HG03196 (cell line): ENCODE measurements around the gene GZMM.
"Not testable (repeated sequence)": the region's sequence is repeated elsewhere in the genome, so short reads cannot be mapped to it uniquely, and the experiment has no call there.

Experiments used
- ATAC-seq: cut with Tn5 transposase; IDR thresholded peaks from one replicate; pipeline ENCODE4 v1.9.1; 2021; ENCODE audit not compliant: unreplicated experiment

The GZMM gene

DNA sequence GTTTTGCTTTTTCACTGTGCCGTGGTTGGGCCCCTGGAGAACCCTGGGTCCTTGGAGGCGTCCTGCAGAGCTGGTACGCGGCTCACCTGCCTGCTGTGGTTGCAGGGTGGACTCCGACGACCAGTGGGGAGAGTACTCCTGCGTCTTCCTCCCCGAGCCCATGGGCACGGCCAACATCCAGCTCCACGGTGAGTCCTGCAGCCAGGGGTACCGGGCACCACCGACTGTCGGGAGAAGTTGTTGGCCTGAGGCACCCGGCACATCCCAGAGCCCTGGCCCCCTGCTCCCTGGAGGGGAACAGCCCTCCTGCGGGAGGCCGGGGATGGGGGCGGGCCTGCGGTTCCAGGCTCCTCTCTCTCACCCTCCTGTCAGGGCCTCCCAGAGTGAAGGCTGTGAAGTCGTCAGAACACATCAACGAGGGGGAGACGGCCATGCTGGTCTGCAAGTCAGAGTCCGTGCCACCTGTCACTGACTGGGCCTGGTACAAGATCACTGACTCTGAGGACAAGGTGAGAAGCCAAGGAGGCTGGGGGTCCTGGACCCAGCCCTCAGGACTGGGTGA, 36.5 kb downstream of the GZMM start:
- no peak for ATAC-seq

DNA sequence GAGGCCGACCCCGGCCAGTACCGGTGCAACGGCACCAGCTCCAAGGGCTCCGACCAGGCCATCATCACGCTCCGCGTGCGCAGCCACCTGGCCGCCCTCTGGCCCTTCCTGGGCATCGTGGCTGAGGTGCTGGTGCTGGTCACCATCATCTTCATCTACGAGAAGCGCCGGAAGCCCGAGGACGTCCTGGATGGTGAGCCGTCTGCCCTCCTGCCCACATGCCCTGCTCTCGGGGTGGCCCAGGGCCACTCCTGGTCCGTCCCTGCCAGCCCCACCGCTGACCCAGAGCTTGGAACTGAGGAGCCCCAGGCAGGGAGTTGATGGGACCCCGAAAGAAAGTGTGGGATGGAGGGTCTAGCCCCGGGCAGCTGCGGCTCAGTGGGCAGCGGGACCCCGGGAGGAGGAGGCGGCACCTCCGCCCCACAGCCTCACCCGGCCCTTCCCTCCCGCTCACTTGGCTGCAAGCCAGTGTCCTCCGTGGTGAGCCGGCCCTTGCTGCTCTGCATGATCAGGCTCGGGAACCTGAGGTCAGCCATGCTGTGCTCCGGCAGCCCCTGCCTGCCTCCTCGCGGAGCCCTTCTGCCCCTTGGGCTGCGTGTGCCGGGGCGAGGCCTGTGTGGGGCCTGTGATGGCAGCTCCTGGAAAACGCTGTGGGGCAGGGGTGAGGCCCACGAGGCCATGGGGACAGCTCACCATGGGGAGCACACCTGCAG, 37.7 kb downstream of the GZMM start:
- no peak for ATAC-seq

DNA sequence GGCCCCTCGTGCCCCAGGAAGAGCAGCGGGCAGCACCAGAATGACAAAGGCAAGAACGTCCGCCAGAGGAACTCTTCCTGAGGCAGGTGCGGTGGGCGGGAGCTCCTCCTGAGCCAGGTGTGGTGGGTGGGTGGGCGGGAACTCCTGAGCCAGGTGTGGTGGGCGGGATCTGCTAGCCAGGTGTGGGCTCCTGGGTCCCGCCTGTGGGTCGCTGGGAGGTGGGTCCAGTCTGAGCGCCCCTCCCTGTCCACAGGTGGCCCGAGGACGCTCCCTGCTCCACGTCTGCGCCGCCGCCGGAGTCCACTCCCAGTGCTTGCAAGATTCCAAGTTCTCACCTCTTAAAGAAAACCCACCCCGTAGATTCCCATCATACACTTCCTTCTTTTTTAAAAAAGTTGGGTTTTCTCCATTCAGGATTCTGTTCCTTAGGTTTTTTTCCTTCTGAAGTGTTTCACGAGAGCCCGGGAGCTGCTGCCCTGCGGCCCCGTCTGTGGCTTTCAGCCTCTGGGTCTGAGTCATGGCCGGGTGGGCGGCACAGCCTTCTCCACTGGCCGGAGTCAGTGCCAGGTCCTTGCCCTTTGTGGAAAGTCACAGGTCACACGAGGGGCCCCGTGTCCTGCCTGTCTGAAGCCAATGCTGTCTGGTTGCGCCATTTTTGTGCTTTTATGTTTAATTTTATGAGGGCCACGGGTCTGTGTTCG, 38.8 kb downstream of the GZMM start:
- no peak for ATAC-seq

- no peak for ATAC-seq
These were observed 39.5 kb downstream of the GZMM start for GRCh38 chr19:583198-583967.

- ATAC-seq: no peak
These were observed 40.1 kb downstream of the GZMM start for GRCh38 chr19:583968-584239.

DNA sequence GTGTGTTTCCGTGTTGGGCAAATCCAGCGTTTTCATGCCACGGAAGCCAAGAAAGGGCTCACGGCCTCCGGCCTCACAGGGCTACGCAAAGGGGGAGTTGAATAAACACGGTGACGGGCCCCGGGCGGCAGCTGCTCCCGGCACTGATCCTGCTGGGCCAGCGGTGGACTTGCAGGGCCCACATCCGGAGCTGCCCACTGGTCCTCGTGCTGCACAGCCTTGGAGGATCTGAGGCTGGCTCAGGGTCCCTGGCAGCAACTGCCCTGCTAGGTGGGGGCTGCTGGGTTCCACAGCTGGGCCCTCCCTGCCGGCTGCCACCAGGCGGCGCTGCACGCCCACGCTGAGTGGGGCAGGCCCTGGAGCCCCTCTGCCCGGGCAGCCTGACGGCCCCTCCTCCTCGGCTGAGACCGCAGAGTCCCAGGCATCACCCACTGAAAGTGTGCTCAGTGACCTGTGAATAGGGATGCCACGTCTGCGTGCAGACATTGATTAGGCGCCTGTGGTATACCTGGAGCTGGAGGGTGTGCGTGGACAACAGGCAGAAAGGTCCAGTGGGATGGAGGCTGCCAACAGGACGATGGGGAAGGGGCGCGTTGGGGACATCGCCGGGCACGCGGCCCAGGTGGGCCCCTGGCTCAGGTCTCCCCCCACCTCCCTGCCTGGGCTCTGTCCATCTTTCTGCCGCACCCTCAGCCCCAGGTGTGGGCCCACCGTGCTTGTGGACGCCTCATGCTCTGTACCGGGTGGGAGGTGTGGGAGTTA, 40.6 kb downstream of the GZMM start:
- no peak for ATAC-seq

GRCh38 chr19:585146-585545, 41.3 kb downstream of the GZMM start:
- ATAC-seq: not testable (repeated sequence)

- ATAC-seq: no peak
These were observed 41.8 kb downstream of the GZMM start for GRCh38 chr19:585551-586110.

DNA sequence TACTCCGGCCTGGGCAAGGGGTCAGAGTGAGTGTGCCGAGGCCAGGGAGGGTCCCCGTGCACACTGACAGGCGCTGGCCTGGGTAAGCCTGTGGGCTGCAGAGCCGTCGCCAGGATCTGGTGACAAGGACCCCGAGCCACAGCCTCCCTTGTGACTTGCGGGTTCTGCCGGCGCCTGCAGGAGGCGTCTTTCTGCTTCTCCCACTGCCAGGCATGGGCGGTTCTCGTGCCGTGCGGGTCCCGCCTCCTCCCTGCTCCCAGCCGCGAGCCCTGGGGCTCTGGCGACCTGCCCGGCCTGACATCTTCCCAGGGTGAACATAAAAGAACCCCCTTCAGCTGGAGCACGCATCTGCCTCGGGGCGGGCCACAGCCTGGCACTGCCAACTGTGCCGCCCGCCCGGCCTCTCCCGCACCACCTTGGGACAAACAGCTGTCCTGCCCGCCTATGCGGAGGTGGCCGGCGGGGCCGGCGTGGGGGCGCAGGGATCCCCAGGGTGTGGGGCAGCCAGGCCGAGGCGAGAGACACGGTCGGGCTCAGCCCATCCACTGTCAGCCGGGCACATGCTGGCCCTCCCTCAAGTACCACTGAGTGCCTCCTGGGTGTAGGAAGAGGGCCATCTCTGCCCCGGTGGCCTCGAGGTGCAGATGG, 44.4 kb downstream of the GZMM start:
- no peak for ATAC-seq

GRCh38 chr19:588741-589692, 45.2 kb downstream of the GZMM start:
- ATAC-seq: no peak

DNA sequence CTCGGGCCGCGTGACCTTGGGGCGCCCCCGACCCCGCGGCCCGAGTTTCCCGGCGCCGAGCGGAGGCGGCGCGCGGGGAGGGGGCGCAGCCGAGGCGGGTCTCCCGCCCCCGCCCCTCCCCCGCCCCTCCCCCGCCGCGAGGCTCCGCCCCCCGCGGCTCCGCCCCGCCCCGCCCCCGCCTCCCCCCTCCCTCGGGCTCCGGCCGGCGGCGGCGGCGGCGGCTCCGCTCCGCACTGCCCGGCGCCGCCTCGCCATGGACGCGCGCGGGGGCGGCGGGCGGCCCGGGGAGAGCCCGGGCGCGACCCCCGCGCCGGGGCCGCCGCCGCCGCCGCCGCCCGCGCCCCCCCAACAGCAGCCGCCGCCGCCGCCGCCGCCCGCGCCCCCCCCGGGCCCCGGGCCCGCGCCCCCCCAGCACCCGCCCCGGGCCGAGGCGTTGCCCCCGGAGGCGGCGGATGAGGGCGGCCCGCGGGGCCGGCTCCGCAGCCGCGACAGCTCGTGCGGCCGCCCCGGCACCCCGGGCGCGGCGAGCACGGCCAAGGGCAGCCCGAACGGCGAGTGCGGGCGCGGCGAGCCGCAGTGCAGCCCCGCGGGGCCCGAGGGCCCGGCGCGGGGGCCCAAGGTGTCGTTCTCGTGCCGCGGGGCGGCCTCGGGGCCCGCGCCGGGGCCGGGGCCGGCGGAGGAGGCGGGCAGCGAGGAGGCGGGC, 46.0 kb downstream of the GZMM start, which contains the start of gene HCN2:
Gene HCN2 (plus strand): TSS at position 189 of the 703 bp plus-strand sequence. CDS start 65 bp downstream, at position 254.
- ATAC-seq: no peak

GRCh38 chr19:590396-590745, 46.5 kb downstream of the GZMM start:
- ATAC-seq: no peak

- ATAC-seq: no peak
These were observed 46.9 kb downstream of the GZMM start for GRCh38 chr19:590750-591098.

GRCh38 chr19:591099-591958, 47.5 kb downstream of the GZMM start:
- ATAC-seq: no peak

- no peak for ATAC-seq
These were observed 48.2 kb downstream of the GZMM start for GRCh38 chr19:592101-592500.

GRCh38 chr19:593055-593454, 49.2 kb downstream of the GZMM start:
- ATAC-seq: no peak

DNA sequence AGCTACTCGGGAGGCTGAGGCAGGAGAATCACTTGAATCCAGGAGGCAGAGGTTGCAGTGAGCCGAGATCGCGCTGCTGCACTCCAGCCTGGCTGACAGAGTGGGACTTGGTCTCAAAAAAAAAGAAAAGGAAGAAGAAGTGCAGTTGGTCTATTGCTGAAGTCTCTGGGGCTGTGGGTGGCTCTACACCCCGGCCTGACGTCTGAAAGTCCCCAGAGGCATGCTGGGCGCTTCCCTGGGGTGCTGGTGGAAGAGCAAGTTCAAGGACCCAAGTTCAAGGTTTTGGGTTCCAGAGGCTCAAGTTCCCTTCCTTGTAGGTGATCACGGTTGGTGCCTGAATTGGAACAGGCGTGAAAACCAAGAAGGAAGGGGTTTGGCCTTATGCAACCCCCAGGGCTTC, 49.7 kb downstream of the GZMM start:
- ATAC-seq: no peak
